Measurements from ENCODE around the gene NEB.

GRCh38 chr2:151716721-151717120, 17.6 kb downstream of the NEB start:
- TF ChIP-seq CTCF (conservative IDR thresholded peaks at IDR 0.05; ENCODE audit: low read length) (no peak), EZH2phosphoT487 (IDR thresholded peaks at IDR 0.05; ENCODE audit: borderline replicate concordance) (no peak)

Data from Loucy (cell line).